HL-60 (cell line): ENCODE results near the gene PI4KB.

ENCODE experiments used
- DNase-seq, 2 experiments: peaks; one replicate each; pipeline ENCODE4 v3.0.0-alpha.2; 2010 to 2020; ENCODE audit warnings: low read depth in 1 of 2, low spot score in 1 of 2
- H3K27ac ChIP-seq: fragments of 250-450 bp; sonication (Bioruptor Pico); replicated peaks from 2 replicates; pipeline ENCODE4 v1.5.1; 2020; ENCODE audit warnings: mild to moderate bottlenecking, moderate library complexity
- H3K27me3 ChIP-seq: fragments of 250-450 bp; sonication (Bioruptor Pico); 2 replicates; pipeline ENCODE4 v1.5.1; 2021; ENCODE audit warnings: mild to moderate bottlenecking, moderate library complexity; ENCODE audit not compliant: insufficient read depth, poor library complexity, severe bottlenecking
- H3K4me3 ChIP-seq: replicated peaks from 2 replicates; pipeline ENCODE4 v1.5.1; 2011; ENCODE audit warnings: mild to moderate bottlenecking, control low read depth, low read length; ENCODE audit not compliant: insufficient read depth
- GABPA ChIP-seq: IDR thresholded peaks from 2 replicates; pipeline ENCODE4 v1.6.1; 2012; ENCODE audit warnings: low read depth
- POLR2AphosphoS5 ChIP-seq: IDR thresholded peaks from 2 replicates; pipeline ENCODE4 v1.6.1; 2012; ENCODE audit warnings: low read depth
- REST ChIP-seq: IDR thresholded peaks from 2 replicates; pipeline ENCODE4 v1.6.1; 2012; ENCODE audit warnings: low read depth; ENCODE audit not compliant: insufficient replicate concordance
- SPI1 ChIP-seq: IDR thresholded peaks from 2 replicates; pipeline ENCODE4 v1.6.1; 2012; ENCODE audit warnings: low read depth, mild to moderate bottlenecking, borderline replicate concordance
- TF ChIP-seq, protein P1 (sequence below): IDR thresholded peaks from one replicate; pipeline ENCODE4 v1.5.1; 2011; ENCODE audit warnings: low read length, control low read depth, inconsistent platforms; ENCODE audit not compliant: insufficient read depth

PI4KB gene

DNA sequence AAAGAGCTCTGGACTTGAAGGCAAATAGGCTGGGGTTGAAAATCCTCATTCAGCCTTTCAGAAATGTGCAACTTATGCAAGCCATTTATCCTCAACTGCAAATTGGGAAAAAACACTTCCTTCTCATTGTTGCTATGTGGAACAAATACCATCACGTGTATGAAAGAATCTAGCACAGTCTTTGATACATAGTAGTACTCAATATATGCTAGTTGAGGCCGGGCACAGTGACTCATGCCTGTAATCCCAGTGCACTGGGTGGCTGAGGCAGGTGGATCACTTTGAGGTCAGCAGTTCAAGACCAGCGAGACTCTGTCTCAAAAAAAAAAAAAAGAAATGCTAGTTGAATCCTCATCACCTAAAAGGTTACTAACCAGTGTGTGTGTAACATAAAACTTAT, 8.2 kb downstream of the PI4KB start:
- DNase-seq: no peak
- Histone ChIP-seq H3K27ac (no peak overlapping the region), H3K4me3 (no peak overlapping the region), H3K27me3 (no peaks in the 10 kb centered on the region)
- TF ChIP-seq, protein P1, sequence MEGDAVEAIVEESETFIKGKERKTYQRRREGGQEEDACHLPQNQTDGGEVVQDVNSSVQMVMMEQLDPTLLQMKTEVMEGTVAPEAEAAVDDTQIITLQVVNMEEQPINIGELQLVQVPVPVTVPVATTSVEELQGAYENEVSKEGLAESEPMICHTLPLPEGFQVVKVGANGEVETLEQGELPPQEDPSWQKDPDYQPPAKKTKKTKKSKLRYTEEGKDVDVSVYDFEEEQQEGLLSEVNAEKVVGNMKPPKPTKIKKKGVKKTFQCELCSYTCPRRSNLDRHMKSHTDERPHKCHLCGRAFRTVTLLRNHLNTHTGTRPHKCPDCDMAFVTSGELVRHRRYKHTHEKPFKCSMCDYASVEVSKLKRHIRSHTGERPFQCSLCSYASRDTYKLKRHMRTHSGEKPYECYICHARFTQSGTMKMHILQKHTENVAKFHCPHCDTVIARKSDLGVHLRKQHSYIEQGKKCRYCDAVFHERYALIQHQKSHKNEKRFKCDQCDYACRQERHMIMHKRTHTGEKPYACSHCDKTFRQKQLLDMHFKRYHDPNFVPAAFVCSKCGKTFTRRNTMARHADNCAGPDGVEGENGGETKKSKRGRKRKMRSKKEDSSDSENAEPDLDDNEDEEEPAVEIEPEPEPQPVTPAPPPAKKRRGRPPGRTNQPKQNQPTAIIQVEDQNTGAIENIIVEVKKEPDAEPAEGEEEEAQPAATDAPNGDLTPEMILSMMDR: no peak
- TF ChIP-seq REST: no peak
- TF ChIP-seq POLR2AphosphoS5: no peak

GRCh38 chr1:151315565-151316235, 11.5 kb downstream of the PI4KB start:
- no peak for DNase-seq
- Histone ChIP-seq H3K4me3 (no peak overlapping the region), H3K27ac (no peak overlapping the region), H3K27me3 (no peaks in the 10 kb centered on the region)
- TF ChIP-seq GABPA: no peak
- no peak for TF ChIP-seq SPI1
- TF ChIP-seq, protein P1: no peak
- TF ChIP-seq POLR2AphosphoS5: no peak
- no peak for TF ChIP-seq REST

DNA sequence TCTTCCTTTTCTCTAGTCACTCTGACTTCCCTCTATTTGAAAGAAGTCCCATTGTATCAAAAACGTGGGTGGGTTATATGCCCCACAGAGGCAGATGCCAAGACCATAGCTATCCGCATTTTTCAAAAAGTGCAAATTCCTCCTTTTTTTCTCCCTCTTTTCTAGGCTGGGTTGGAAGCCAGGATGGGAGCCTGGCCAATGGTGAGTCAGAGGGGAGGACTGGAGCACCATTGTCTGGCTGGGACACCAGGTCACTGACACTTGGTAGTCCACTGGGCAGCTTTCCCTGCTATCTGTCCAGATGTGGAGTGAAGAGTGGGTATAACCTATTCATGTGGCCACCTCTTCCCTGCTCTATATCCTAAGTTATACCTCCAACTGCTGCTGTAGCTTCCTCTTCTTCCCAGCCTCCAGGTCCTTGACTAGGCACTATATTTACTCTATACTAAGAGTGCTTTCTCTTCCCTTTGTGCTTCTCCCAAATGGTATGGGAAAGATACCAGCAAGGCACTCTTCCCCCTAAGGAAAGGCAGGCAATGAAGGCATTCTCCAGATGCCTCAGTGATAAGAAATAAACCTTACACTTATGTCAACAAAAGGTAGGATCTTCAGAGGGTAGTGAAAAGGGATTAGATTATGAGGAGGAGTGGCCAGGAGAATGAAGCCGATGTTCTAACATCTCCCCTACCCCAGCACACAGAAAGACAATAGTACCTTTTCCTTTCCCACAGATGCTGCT, 12.9 kb downstream of the PI4KB start:
- Histone ChIP-seq H3K27ac (no peak overlapping the region), H3K27me3 (no peaks in the 10 kb centered on the region), H3K4me3 (no peak overlapping the region)
- TF ChIP-seq POLR2AphosphoS5: no peak
- no peak for TF ChIP-seq SPI1
- TF ChIP-seq REST: no peak
- TF ChIP-seq, protein P1: no peak
- TF ChIP-seq GABPA: no peak
- no peak for DNase-seq
